IMR-90 (cell line): Measurements from ENCODE around the gene SYNPO2. TPM values are rescaled to one million over a fixed set of nuclear protein-coding genes. Genes with fewer than 3 reads are reported as not detected.

ENCODE experiments used
- ATAC-seq: fragments of 200-7000 bp; cut with Tn5 transposase; 2 replicates; pipeline ENCODE4 v1.9.1; 2020; ENCODE audit warnings: low read depth, mild to moderate bottlenecking, moderate library complexity
- BruUV-seq: library from RNA; stranded (reverse); fragments of 400-500 nt; replicated peaks from 2 replicates; lab custom pipeline; 2021; lab: Mats Ljungman, UMichigan
- CTCF ChIA-PET: fragments of 300-600 bp; formaldehyde crosslinking; extraction: SDS; loops from one replicate; lab custom pipeline; 2021; ENCODE audit warnings: antibody characterized with exemption; lab: Yijun Ruan, JAX
- POLR2A ChIA-PET: fragments of 300-600 bp; sonication (Branson Sonifier 250); formaldehyde crosslinking; loops from one replicate; lab custom pipeline; 2022; ENCODE audit warnings: antibody characterized with exemption; ENCODE audit not compliant: unreplicated experiment; lab: Charles Lee
- DNase-seq: peaks from one replicate; pipeline ENCODE4 v3.0.0; 2013
- H2AFZ ChIP-seq: replicated peaks from 2 replicates; pipeline ENCODE3; 2013; ENCODE audit warnings: low read length, mild to moderate bottlenecking; ENCODE audit not compliant: poor library complexity
- H2AK5ac ChIP-seq: 2 replicates; pipeline ENCODE4 v1.6.1; 2013; ENCODE audit warnings: low read depth, low read length, inconsistent platforms
- H2AK9ac ChIP-seq: replicated peaks from 2 replicates; pipeline ENCODE3; 2013; ENCODE audit warnings: mild to moderate bottlenecking, low read depth, low read length, moderate library complexity; ENCODE audit not compliant: poor library complexity
- H2BK120ac ChIP-seq: 2 replicates; pipeline ENCODE4 v1.6.1; 2013; ENCODE audit warnings: low read depth, low read length, inconsistent platforms
- H2BK15ac ChIP-seq: 3 replicates; pipeline ENCODE4 v1.6.1; 2013; ENCODE audit warnings: low read depth, low read length, inconsistent platforms
- H2BK20ac ChIP-seq: 2 replicates; pipeline ENCODE4 v1.6.1; 2013; ENCODE audit warnings: low read depth, mild to moderate bottlenecking, inconsistent platforms, low read length, moderate library complexity
- H2BK5ac ChIP-seq: 2 replicates; pipeline ENCODE4 v1.6.1; 2013; ENCODE audit warnings: mild to moderate bottlenecking, low read depth, low read length, inconsistent platforms; ENCODE audit not compliant: poor library complexity, severe bottlenecking
- H3K14ac ChIP-seq: replicated peaks from 2 replicates; pipeline ENCODE4 v1.6.1; 2013; ENCODE audit warnings: low read depth, low read length, inconsistent platforms
- H3K18ac ChIP-seq: 2 replicates; pipeline ENCODE4 v1.6.1; 2013; ENCODE audit warnings: low read depth, low read length, control low read depth
- H3K23ac ChIP-seq: 2 replicates; pipeline ENCODE4 v1.6.1; 2013; ENCODE audit warnings: low read depth, low read length, inconsistent platforms
- H3K27ac ChIP-seq: 2 replicates; pipeline ENCODE4 v1.5.1; 2013; ENCODE audit warnings: mild to moderate bottlenecking, control low read depth, low read length; ENCODE audit not compliant: insufficient read depth
- H3K27me3 ChIP-seq: 2 replicates; pipeline ENCODE4 v1.6.1; 2013; ENCODE audit warnings: low read length; ENCODE audit not compliant: control insufficient read depth, insufficient read depth
- H3K36me3 ChIP-seq: 2 replicates; pipeline ENCODE4 v1.6.1; 2013; ENCODE audit warnings: low read length, mixed read lengths; ENCODE audit not compliant: control insufficient read depth, insufficient read depth
- H3K4ac ChIP-seq: 2 replicates; pipeline ENCODE4 v1.6.1; 2013; ENCODE audit warnings: low read depth, low read length, inconsistent platforms
- H3K4me1 ChIP-seq: 2 replicates; pipeline ENCODE4 v1.6.1; 2013; ENCODE audit warnings: low read length, mixed read lengths; ENCODE audit not compliant: control insufficient read depth, insufficient read depth
- H3K4me2 ChIP-seq: 2 replicates; pipeline ENCODE4 v1.6.1; 2013; ENCODE audit warnings: low read depth, mild to moderate bottlenecking, control low read depth, low read length, moderate library complexity
- H3K4me3 ChIP-seq: 2 replicates; pipeline ENCODE4 v1.5.1; 2013; ENCODE audit warnings: low read depth, mild to moderate bottlenecking, control low read depth, low read length, moderate library complexity; ENCODE audit not compliant: insufficient read depth
- H3K56ac ChIP-seq: 2 replicates; pipeline ENCODE4 v1.6.1; 2013; ENCODE audit warnings: low read length, inconsistent platforms; ENCODE audit not compliant: insufficient read depth; ENCODE audit errors: extremely low read depth
- H3K79me1 ChIP-seq, 2 experiments: 2 replicates each; pipeline ENCODE4 v1.6.1; 2013; ENCODE audit warnings: low read length in 2 of 2, inconsistent platforms in 1 of 2, low read depth in 1 of 2
- H3K9ac ChIP-seq: 2 replicates; pipeline ENCODE4 v1.6.1; 2013; ENCODE audit warnings: low read depth, low read length, control low read depth
- H3K9me1 ChIP-seq: 2 replicates; pipeline ENCODE4 v1.6.1; 2013; ENCODE audit warnings: low read length, inconsistent platforms; ENCODE audit not compliant: insufficient read depth
- H3K9me3 ChIP-seq: 2 replicates; pipeline ENCODE4 v1.6.1; 2013; ENCODE audit warnings: low read length; ENCODE audit not compliant: control insufficient read depth, insufficient read depth
- H4K20me1 ChIP-seq: 2 replicates; pipeline ENCODE4 v1.6.1; 2013; ENCODE audit warnings: low read length, inconsistent platforms; ENCODE audit not compliant: insufficient read depth
- H4K5ac ChIP-seq: 2 replicates; pipeline ENCODE4 v1.6.1; 2013; ENCODE audit warnings: mild to moderate bottlenecking, low read depth, low read length, control low read depth
- H4K8ac ChIP-seq, 2 experiments: 2 replicates each; pipeline ENCODE4 v1.6.1; 2013; ENCODE audit warnings: low read depth in 2 of 2, low read length in 2 of 2, control low read depth in 1 of 2, inconsistent platforms in 1 of 2
- H4K91ac ChIP-seq: 2 replicates; pipeline ENCODE4 v1.6.1; 2013; ENCODE audit warnings: low read depth, low read length, inconsistent platforms; ENCODE audit not compliant: insufficient read depth
- BHLHE40 ChIP-seq: fragments of 150-350 bp; IDR thresholded peaks from 2 replicates; pipeline ENCODE4 v1.6.1; 2016; ENCODE audit warnings: mild to moderate bottlenecking, low read depth, low read length
- CEBPB ChIP-seq: IDR thresholded peaks from 2 replicates; pipeline ENCODE4 v1.6.1; 2012; ENCODE audit warnings: low read depth, low read length, improper control_type of control experiment
- WGBS, 2 experiments: methylation state at CpG; one replicate each; pipeline versions ENCODE4 v1.1.5 to v1.1.7; 2013; ENCODE audit warnings: missing lambda C conversion rate in 2 of 2; ENCODE audit not compliant: insufficient read length in 1 of 2; ENCODE audit errors: extremely low coverage in 2 of 2; 5-methylcytosine and 5-hydroxymethylcytosine counted together
- dilution Hi-C: fragments of 300-500 bp; cut with HindIII; formaldehyde crosslinking; loops from one replicate; pipeline ENCODE4 v1.14.3; 2018; ENCODE audit warnings: low sequenced_read_pairs; ENCODE audit not compliant: unreplicated experiment
- in situ Hi-C: fragments of 300-500 bp; cut with MboI; formaldehyde crosslinking; loops from 3 replicates; pipeline ENCODE4 v1.14.3; 2019; ENCODE audit warnings: low sequenced_read_pairs, inconsistent platforms, mixed read lengths
- intact Hi-C: fragments of 100-400 bp; cut with micrococcal nuclease; formaldehyde crosslinking; loops from 2 replicates; pipeline ENCODE4 v1.10.0; 2022
- polyA plus RNA-seq, 3 experiments: library from polyadenylated mRNA; depleted of rRNA; stranded (reverse); fragments of >200 nt; gene quantifications; 2 replicates each; pipeline ENCODE4 v1.2.3, GENCODE V29; 2012; ENCODE audit warnings: low replicate concordance in 1 of 3
- total RNA-seq: library from RNA; depleted of rRNA; stranded (reverse); fragments of >200 nt; gene quantifications from 2 replicates; pipeline ENCODE4 v1.2.3, GENCODE V29; 2012

SYNPO2 gene
- total and polyA plus RNA-seq, 2 of the 4 experiments (the other 2 are of a cell fraction), result 0.99 to 1.8 TPM

DNA sequence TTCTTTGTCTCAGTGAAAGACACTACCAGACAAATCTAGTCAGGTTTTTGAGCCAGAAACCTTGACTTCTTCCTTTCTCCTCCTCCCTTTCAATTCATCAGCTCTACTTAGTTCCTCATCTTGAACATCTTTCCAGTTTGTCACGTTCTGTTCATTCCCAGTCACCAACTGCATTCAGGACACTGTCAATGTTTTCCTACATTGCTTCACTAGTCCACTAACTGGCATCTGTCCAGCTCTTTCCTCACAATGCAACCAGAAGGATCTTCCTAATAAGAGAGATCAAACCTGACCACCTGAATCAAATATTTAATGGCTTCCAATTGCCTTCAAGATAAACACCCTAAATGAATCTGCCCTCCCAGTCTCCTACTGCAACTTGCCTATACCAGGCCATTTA lies 52.5 kb downstream of the SYNPO2 start:
- Histone ChIP-seq H3K9me3 (no peaks in the 10 kb centered on the region), H2AK9ac (no peak overlapping the region), H2BK15ac (no peak overlapping the region; the same call in 2 of the 3 replicates), H2BK20ac (peak overlapping the region; percentile 5), H3K79me1 (no peaks in the 10 kb centered on the region), H3K4me2 (no peak overlapping the region), H3K36me3 (no peaks in the 10 kb centered on the region), H2BK120ac (no peak overlapping the region), H4K20me1 (no peaks in the 10 kb centered on the region), H3K4me3 (no peak overlapping the region), H3K4me1 (peaks cover 4% of the 10 kb centered on the region), H3K4ac (no peak overlapping the region), H4K8ac (no peak overlapping the region), H4K5ac (no peak overlapping the region), H2AFZ (no peak overlapping the region), H3K18ac (no peak overlapping the region), H2AK5ac (no peak overlapping the region), H3K23ac (no peak overlapping the region), H2BK5ac (no peak overlapping the region), H3K9me1 (0 out of 2 replicates have a peak, but pooled peaks cover 2% of the 10 kb centered on the region), H3K27ac (no peak overlapping the region), H3K9ac (no peak overlapping the region), H3K56ac (no peak overlapping the region), H3K27me3 (no peaks in the 10 kb centered on the region; the same call in 1 of the 2 replicates), H3K14ac (no peak overlapping the region), H4K91ac (no peak overlapping the region)
- dilution Hi-C loops, result no loop called here
- intact Hi-C loops, result no loop called here
- in situ Hi-C loops, result no loop called here
- TF ChIP-seq BHLHE40, result no peak
- TF ChIP-seq CEBPB, result peak; percentile 11; the same call in 1 of the 2 replicates
- DNase-seq (peak; percentile 21), ATAC-seq (no peak)
- POLR2A ChIA-PET, result no interaction called here
- no CpG with 5 or more reads among the region's 1 CpG for WGBS, 2 experiments
- BruUV-seq, result no TSS peak
- CTCF ChIA-PET, result interaction anchor here (0.8 kb wide), 1 partner anchor 16 kb away, joined by 4 read pairs; no protein-coding TSS in a partner anchor
